MV-4-11 (cell line): ENCODE data around the gene PTBP3.

Experiments
- DNase-seq: peaks from one replicate; lab custom pipeline; 2025; lab: John Stamatoyannopoulos, UW

The PTBP3 gene

GRCh38 chr9:112322701-112323377, 10.6 kb downstream of the PTBP3 start:
- DNase-seq: no peak

DNA sequence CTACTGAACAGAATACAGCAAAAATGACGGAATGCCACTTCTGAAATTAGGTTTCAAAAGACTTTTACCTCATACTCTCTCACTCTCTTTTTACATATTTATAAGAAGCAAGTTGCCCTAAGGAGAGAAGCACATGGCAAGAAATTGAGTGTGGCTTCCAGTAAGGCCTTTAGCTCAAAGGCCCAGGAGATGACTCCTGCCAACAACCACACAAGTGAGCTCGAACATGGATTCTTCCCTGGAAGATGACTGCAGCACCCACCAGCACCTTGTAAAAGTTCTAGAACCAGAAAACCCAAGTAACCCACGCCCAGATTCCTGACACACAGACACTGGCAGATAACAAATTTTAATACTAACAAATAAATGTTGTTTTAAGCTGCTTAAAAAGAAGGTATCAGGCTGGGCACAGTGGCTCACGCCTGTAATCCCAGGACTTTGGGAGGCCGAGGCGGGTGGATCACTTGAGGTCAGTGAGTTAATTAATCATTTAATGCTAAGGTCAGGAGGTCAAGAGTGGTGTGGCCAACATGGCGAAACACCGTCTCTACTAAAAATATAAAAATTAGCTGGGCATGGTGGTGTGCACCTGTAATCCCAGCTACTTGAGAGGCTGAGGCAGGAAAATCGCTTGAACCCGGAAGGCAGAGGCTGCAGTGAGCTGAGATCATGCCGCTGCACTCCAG, 17.0 kb downstream of the PTBP3 start:
- DNase-seq: no peak

- peak; percentile 40 for DNase-seq
These were observed 17.8 kb downstream of the PTBP3 start for GRCh38 chr9:112315331-112316257.

DNA sequence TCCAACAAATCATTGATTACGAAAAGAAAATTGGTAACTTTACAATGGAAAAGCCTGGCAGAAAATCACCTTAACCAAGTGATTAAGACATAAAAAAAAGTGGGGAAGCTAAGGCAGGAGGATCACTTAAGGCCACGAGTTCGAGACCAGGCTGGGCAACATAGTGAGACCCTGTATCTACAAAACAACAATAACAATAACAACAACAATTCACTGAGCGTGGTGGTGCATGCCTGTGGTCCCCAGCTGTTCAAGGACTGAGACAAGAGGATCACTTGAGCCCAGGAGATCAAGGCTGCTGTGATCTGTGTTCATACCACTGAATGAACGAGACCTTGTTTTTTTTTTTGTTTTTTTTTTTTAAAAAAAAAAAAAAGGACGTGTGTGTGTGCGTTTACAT, 21.3 kb downstream of the PTBP3 start:
- no peak for DNase-seq

- DNase-seq: no peak
These were observed 21.9 kb downstream of the PTBP3 start for GRCh38 chr9:112311497-112311896.

DNA sequence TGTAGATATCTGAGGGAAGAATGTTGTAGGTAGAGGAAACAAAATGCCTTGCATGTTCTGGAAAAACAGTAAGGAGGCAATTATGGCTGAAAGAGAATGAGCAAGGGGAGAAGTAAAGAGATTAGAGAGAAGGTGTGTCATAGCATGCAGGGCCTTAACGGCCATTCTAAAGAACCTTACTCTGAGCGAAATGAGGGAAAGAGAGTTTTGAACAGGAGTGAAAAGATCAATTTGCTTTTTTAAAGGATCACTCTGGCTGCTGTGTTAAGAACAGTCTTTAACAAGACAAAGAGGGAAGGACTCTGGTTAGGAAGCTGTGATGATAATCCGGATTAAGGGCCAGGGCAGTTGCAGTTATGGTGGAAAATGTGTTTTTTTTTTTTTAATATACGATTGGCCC, 22.6 kb downstream of the PTBP3 start:
- no peak for DNase-seq

- no peak for DNase-seq
These were observed 24.8 kb downstream of the PTBP3 start for GRCh38 chr9:112308588-112308987.

DNA sequence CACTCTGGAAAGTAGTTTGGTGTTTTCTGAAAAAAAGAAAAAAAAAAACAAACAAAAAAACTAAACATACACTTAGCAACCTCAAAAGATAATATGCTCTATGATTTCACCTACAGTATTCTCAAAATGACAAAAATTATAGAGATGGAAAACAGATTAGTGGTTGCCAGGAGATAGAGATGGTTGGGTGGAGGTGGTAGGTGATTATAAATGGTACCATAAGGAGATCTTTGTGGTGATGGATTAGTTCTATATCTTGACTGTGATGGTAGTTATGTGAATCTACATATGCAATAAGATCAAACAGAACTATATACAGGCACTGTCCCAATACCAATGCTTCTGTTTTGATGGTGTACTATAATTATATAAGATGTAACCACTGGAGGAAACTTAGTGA, 32.0 kb downstream of the PTBP3 start:
- no peak for DNase-seq

DNA sequence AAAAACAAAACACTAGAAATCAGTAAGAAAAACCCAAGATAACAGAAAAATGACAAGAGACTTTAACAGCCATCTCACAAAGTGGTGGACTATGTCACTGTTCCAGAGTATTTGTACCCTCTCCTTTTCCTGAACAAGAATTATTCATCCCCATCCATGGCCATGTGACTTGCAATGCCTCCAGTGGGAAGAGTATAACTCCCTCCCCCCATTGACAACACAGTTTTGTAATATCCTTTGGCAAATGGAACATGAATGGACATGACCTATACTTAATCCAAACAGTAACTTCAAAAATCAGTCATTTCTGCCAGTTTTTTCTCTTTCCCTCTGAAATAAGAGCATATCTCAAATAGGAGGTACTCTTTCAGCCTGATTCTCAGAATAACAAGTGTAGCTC, 33.9 kb downstream of the PTBP3 start:
- peak; percentile 21 for DNase-seq

GRCh38 chr9:112296929-112297328, 36.5 kb downstream of the PTBP3 start:
- DNase-seq: no peak

GRCh38 chr9:112295174-112295573, 38.2 kb downstream of the PTBP3 start:
- DNase-seq: no peak

DNA sequence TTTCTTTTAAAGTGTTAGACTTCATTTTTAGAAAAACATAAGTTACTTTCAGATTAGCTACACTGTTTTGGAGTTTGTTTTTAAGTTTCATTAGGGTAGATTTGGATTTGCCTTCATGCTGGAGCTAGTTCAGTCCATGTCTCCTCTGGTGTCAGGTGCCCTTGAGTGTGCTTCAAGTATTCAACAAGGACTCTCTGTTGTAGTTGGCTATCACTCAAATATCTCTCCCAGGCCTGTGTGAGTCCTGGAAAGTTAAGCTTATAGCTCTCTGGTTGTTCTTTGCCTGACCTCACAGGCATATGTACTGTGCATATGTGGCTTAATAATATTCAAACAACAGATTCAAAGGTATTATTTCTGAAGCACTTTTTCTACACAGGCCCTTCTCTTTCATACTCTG, 45.4 kb downstream of the PTBP3 start:
- DNase-seq: no peak

DNA sequence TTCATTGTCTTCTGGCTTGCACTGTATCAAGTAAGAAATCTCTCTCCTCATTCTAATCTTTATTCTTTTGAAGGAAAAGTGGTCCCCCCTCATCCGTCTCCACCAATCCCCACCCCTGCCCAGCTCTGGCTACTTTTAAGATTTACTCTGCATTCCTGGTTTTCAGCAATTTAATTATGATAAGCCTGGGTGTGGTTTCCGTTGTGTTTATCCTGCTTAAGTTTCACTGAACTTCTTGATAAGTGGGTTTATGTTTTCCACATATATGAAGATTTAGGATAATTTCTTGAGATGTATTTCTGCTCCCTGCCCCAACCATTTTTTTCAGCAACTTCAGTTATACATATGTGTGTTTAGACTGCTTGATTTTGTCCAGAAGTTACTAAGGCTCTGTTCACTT, 46.5 kb downstream of the PTBP3 start:
- no peak for DNase-seq

- peak; percentile 75 for DNase-seq
These were observed 48.4 kb downstream of the PTBP3 start for GRCh38 chr9:112285056-112285455.

- no peak for DNase-seq
These were observed 49.7 kb downstream of the PTBP3 start for GRCh38 chr9:112283582-112284253.

DNA sequence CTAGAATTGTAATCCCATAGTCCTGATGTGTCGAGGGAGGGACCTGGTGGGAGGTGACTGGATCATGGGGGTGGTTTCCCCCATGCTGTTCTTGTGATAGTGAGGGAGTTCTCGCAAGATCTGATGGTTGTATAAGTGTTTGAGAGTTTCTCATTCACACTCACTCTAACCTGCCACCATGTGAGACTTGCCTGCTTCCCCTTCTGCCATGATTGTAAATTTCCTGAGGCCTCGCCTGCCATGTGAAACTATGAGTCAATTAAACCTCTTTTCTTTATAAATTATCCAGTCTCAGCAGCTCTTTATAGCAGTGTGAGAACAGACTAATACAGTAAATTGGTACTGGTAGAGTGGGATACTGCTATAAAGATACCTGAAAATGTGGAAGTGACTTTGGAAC, 50.6 kb downstream of the PTBP3 start:
- peak; percentile 47 for DNase-seq

- DNase-seq: no peak
These were observed 52.5 kb downstream of the PTBP3 start for GRCh38 chr9:112280904-112281303.

DNA sequence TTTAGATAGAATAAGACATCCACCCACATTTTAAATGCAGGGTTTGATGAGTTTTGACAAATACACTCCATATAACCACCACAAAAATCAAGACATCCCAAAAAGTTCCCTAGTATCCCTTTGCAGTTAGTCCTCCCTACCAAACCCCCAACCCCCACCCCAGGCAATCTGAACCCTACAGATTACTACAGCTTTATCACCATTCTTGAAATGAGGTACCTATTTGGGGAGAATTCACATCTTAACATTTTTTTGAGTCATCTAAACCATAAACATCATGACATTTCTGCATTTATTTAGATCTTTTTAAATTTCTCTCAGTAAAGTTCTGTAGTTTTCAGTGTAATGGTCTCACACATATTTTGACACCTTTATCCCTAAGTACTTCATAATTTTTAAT, 53.9 kb downstream of the PTBP3 start:
- DNase-seq: no peak

- DNase-seq: no peak
These were observed 55.3 kb downstream of the PTBP3 start for GRCh38 chr9:112278152-112278551.

DNA sequence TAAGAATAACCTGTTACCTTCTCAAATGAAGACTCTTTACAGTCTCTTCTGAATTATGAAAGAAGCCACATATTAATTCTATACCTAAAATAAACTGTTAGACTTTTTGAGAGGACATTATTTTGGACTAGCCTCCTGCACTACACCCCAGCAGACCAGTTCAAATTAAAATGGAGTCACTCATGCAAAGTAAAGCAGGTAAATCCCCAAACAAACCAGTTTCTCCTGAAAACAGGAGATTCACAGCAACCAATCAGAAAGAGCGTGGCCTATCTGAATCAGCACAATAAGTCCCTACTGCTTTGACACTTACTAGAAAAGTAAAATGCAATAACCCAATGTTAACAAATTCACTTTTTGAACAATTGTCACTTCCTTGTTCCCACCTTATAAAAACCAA, 58.8 kb downstream of the PTBP3 start:
- DNase-seq: no peak

DNA sequence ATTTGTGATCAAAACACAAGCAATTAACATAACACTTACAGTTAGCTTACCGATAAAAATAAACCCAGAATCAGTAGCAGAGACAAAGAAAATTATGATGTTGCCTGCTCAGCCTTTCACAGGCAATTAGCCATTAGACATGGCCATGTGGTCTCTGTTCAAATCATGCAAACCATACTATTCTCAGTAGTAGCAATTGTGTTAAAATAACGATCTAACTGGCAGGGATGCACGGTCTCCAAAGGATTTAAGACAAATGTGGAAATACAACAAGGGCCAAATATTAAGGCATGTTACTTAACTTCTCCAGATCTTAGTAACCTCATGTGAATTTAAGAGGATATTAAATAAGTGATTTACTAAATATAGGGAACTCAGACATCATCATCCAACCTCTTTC, 59.5 kb downstream of the PTBP3 start:
- DNase-seq: no peak

- no peak for DNase-seq
These were observed 61.8 kb downstream of the PTBP3 start for GRCh38 chr9:112271466-112272098.
